OCI-LY7 (cell line): Measurements from ENCODE around the gene KRT9.

ENCODE experiments used
- EZH2phosphoT487 ChIP-seq: fragments of 200-600 bp; sonication (generic); IDR thresholded peaks from 2 replicates; pipeline ENCODE4 v1.6.1; 2018; ENCODE audit warnings: low read depth, borderline replicate concordance, mild to moderate bottlenecking, mixed run types, antibody characterized with exemption, low read length, moderate library complexity, mixed read lengths
- TF ChIP-seq, protein P1 (sequence below): fragments of 200-600 bp; sonication (generic); conservative IDR thresholded peaks from 2 replicates; pipeline ENCODE4 v1.5.1; 2014; ENCODE audit warnings: mild to moderate bottlenecking, antibody characterized with exemption, low read length, moderate library complexity, mixed read lengths

DNA sequence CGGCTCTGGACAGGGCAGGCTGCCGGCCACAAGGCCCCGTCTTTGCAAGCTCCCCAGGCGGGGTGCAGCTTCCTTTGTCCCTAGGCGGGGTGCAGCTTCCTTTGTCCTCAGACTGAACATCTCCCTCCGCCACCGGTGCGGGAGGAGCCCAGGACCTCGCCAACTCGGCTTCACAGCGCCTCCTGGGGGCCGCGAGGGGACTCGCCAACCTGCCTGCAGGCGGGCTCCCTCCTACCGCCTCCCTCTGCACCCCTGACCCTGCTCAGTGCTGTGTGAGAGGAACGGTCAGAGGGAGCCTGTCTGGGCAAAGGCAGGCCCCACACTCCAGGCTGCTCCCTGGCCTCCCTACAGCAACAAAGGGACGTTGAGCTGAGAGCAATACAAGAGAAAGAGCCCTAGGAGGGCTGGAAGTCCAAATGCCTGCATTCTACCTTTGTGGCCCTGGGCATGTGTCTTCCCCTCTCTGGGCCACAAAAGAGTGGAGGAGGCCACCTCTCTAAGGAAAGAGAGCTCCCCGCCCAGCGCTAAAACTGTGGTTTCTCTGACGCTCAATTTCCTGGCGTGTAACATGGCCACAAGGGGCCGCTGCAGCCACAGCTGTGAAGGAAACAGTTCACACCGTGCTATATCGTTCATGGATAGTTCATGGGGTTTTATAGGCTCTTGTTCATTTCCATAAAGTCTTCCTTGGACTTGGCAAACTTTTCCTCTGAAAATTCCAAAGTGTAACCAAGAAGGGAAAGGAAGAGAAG is 22.8 kb downstream of the KRT9 start:
- TF ChIP-seq, protein P1, sequence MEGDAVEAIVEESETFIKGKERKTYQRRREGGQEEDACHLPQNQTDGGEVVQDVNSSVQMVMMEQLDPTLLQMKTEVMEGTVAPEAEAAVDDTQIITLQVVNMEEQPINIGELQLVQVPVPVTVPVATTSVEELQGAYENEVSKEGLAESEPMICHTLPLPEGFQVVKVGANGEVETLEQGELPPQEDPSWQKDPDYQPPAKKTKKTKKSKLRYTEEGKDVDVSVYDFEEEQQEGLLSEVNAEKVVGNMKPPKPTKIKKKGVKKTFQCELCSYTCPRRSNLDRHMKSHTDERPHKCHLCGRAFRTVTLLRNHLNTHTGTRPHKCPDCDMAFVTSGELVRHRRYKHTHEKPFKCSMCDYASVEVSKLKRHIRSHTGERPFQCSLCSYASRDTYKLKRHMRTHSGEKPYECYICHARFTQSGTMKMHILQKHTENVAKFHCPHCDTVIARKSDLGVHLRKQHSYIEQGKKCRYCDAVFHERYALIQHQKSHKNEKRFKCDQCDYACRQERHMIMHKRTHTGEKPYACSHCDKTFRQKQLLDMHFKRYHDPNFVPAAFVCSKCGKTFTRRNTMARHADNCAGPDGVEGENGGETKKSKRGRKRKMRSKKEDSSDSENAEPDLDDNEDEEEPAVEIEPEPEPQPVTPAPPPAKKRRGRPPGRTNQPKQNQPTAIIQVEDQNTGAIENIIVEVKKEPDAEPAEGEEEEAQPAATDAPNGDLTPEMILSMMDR, result peak; percentile 96
- no peak for TF ChIP-seq EZH2phosphoT487
